ENCODE data around the gene PTPRK.

GRCh38 chr6:128098000-128098581 is 422.3 kb downstream of the PTPRK start:
- TF ChIP-seq CTCF (conservative IDR thresholded peaks at IDR 0.05 in 1 of 2, IDR thresholded peaks at IDR 0.05 in 1 of 2; ENCODE audit: low read depth in 1 of 2, low read length in 2 of 2), result no peak
- no peak for TF ChIP-seq EZH2 (IDR thresholded peaks at IDR 0.05; ENCODE audit: low read length, missing control alignments)

All from fibroblast of lung (primary cell).